Measurements from ENCODE around the gene NUP35.

NUP35 gene, protein sequence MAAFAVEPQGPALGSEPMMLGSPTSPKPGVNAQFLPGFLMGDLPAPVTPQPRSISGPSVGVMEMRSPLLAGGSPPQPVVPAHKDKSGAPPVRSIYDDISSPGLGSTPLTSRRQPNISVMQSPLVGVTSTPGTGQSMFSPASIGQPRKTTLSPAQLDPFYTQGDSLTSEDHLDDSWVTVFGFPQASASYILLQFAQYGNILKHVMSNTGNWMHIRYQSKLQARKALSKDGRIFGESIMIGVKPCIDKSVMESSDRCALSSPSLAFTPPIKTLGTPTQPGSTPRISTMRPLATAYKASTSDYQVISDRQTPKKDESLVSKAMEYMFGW

GRCh38 chr2:183124222-183124956, at the start of gene NUP35:
Gene NUP35 (plus strand): TSS chr2:183124443. CDS start chr2:183124458, 15 bp downstream.
- peak; percentile 91 for DNase-seq (ENCODE audit: low spot score)

- DNase-seq (ENCODE audit: low spot score) = no peak
These were observed 46.1 kb upstream of the NUP35 start for GRCh38 chr2:183078163-183078463.

DNA sequence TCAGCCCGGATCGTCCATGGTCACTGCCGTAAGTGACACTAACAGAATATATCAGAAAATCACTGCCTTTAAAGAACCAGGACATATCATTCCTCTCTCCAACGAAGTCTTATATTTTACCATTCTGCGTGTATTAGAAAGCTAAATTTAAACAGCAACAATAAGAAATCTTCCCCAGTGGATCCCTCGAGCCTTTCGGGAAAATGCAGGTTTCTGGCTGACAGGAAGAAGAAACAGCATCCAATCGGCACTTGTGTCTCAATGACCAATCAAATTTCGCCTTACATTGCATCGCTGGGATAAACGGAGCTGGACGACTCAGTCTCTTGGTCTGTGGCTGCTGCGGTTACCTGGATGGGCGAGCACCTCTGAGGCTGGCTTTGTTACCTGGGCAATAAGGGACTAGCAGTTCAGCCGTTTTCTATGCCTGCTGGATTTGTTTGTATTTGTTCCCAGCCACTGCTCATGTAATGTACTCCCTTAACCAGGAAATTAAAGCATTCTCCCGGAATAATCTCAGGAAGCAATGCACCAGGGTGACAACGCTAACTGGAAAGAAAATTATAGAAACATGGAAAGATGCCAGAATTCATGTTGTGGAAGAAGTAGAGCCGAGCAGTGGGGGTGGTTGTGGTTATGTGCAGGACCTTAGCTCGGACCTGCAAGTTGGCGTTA, 45.6 kb upstream of the NUP35 start, which contains the start of gene DUSP19:
Gene DUSP19 (plus strand): TSS at position 284 of the 675 bp plus-strand sequence. CDS start 187 bp downstream, at position 471.
- DNase-seq (ENCODE audit: low spot score) = peak; percentile 96

- peak; percentile 33 for DNase-seq (ENCODE audit: low spot score)
These were observed 45.0 kb upstream of the NUP35 start for GRCh38 chr2:183079139-183079775.

- DNase-seq (ENCODE audit: low spot score) = peak; percentile 52
These were observed 42.3 kb upstream of the NUP35 start for GRCh38 chr2:183081911-183082310.

DNA sequence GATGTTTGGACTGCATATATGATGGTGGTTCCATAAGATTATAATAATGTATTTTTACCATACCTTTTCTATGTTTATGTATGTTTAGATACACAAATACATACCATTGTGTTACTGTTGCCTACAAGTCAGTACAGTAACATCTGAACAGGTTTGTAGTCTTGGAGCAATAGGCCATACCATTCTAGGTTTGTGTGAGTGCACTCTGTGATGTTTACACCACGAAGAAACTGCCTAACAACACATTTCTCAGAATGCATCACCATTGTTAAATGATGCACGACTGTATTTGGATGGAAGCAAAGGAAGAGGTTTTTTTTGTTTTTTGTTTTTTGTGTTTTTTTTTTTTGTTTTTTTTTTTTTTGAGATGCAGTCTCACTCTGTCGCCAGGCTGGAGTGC, 36.2 kb upstream of the NUP35 start:
- no peak for DNase-seq (ENCODE audit: low spot score)

DNA sequence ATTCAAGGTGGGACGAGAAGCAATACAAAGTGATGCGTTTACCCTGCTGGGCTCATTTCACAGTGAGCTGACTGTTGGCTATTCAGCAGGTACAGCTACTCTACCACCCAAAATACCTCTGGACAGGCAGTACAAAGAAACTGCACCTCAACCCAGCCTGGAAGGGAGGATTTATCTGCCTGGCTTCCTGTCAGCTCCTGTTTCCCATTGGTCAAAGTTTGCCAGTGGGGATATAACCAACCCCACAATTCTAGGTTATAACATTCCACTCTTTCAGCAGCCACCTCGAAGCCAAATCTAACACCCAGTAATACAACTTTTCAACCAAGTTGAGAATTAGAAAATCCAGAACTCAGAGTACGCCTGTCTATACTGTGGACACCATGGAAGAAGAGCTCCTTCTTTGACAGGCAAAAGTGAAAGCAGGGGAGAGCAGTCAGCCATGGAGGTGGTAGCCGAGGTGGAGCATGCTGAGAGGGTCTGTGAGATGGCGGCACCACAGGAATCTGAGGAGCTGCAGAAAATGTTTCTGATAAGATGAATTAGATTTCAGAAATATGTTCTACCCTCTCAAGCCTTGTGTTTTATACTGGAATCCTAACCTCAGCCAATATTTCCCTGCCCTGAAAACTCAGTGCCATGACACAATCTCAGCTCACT, 34.9 kb upstream of the NUP35 start:
- DNase-seq (ENCODE audit: low spot score) = no peak

DNA sequence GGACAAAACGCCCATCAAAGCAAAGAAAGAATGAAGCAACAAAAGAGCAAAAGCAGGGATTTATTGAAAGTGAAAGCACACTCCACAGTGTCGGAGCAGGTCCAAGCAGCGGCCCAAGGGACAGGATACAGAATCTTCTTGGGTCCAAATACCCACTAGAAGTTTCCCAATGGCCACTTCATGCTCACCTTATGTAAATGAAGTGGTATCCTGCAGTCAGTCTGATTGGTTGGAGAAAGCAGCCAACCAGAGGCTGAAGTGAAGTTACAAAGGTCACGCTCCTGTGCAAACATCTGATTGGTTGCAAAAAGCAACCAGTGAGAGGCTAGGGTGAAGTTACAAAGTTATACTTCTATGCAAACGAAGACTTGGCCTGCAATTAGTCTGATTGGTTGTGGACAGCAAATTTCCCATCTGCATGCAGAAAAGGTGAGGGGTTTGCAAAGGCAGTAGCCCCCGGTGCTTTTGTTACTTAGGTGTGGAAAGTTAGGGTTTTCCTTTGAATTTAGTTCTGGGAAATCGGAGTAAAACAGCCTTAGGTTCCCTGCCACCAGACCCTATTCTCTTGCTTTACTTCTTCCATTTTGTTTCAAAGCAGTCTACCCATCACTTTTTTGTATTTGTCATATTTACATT, 32.8 kb upstream of the NUP35 start:
- no peak for DNase-seq (ENCODE audit: low spot score)

DNA sequence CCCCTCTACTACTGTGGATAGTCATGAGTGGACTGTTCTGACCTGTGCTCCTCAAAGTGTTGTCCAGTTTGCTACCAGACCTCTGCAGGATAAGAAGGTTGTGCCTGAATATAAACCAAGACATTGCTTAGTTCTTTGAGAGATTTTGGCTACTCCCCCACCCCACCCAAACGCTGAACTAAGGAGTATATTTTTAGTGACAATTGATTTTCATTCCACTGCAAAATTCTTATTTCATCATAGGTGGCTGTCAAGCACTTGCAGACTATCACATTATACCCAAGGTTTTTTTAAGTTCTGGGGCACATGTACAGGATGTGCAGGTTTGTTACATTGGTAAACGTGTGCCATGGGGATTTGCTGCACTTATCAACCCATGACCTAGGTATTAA, 32.3 kb upstream of the NUP35 start:
- no peak for DNase-seq (ENCODE audit: low spot score)

DNA sequence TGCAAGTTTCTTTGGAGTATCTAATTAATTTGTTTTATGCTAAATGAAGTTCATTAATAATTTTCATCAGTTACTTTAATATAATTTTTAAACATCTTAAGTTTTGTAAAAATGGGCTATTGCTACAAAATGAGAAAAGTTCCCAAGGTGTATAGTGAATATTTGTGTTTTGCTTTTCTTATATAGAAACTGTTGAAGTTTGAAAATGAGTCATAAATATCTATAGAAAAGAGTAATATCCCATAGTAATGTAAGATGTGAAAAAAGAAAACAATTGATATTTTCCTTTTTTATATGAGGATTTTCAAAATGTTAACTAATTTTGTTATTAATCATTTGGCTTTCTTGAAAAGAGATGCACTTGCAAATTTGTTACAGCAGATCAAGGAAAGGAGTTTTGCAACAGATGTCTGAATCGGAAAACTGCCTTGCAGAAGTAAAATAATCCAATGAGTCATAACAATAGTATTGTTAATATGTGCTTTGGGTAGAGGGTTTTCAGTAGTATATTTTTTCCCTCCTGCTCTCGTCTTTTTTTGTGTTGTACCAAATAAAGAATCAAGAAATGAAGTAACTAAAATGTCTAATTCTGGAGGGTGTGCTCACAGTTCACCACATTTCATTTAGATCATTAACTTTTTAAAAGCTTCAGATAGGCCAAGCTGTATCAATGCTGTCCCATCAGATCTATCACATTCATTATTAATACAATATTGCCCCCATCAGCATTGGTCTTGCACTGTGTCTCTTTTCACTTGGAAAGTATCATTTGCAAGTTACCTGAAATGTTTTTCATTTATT, 30.2 kb upstream of the NUP35 start:
- DNase-seq (ENCODE audit: low spot score) = peak; percentile 66

DNA sequence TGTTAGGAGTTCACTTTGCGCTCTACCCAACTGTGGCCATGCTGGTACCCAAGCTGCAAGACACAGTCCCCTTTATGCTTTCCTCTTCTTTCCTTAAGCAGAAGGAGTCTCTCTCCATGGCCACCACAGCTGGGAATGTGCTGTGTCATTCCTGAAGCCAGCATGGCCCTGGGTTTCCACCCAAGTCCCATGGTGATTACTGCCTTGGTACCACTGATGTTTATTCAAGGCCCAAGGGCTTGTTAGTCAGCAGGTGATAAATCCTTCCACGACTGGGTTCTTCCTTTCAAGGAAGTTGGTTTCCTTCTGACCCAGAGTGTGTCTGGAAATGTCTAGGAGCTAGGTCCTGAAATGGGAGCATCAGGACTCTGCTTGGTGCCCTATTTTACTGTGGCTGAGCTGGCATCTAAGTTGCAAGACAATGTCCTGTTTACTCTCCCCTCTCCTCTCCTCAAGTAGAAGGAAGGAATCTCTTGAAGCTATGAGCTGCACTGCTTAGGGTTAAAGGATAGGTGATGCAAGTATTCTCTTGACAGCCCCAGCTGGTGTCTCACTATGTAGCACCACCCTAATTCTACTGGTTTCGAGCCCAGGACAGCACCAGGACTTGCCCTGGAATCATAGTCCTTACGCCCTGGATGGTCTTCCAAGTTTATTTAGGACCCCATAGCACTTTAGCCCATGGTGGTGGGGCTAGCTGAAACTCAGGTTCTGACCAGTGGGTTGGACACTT, 18.7 kb upstream of the NUP35 start:
- no peak for DNase-seq (ENCODE audit: low spot score)

DNA sequence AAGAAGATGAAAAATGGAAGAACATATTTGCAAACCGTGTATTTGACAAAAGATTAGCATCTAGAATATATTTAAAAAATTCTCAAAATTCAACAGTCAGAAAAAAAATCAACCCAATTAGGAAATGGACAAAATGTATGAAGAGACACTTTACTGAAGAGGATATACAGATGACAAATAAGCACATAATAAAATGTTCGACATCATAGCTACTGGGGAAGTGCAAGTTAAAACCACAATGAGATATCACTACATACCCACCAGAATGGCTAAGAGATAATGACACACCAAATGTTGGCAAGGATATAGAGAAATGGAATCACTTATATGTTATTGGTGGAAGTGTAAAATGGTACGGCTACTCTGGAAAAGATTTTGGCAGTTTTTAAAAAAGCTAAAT, 11.7 kb upstream of the NUP35 start:
- no peak for DNase-seq (ENCODE audit: low spot score)

DNA sequence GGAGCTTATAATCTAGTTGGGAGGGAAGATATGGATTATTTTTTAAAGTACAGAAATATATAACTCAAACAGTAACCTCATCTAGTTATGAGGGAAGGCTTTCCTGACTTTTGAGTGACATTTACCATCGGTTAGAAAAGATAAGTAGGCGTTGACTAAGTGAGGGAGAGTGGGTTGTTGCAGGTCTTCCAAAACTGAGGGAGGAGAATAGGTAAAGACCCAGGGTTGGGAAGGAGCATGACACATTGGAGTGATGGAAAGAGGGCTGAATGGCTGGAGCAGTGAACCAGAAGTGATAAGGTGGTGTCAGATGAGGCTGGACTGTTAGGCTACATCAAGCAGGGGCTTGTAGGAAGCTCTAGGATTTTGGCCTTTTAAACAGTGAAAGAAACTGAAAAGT, 10.6 kb upstream of the NUP35 start:
- DNase-seq (ENCODE audit: low spot score) = no peak

GRCh38 chr2:183117226-183117625, 7.0 kb upstream of the NUP35 start:
- no peak for DNase-seq (ENCODE audit: low spot score)

- peak; percentile 13 for DNase-seq (ENCODE audit: low spot score)
These were observed 905 bp upstream of the NUP35 start for GRCh38 chr2:183123117-183123958.

DNA sequence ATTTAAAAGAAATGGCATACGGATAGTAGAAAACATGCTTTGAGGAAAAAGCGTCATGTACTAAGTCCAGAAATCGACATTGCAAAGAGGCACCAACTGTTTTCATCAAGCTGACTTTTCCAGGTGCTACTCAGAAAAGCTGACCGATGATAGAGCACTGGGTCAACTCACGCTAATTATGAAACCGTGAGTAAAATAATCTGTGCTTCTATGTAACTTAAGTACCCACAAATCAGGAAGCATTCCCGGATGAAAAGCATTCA, 353 bp upstream of the NUP35 start:
- DNase-seq (ENCODE audit: low spot score) = no peak

- DNase-seq (ENCODE audit: low spot score) = no peak
These were observed 663 bp downstream of the NUP35 start for GRCh38 chr2:183124957-183125255.

- DNase-seq (ENCODE audit: low spot score) = no peak
These were observed 1.6 kb downstream of the NUP35 start for GRCh38 chr2:183125659-183126341.

- no peak for DNase-seq (ENCODE audit: low spot score)
These were observed 2.4 kb downstream of the NUP35 start for GRCh38 chr2:183126635-183127034.

Measured in GM03348 (cell line).